SK-N-SH treated with all-trans-retinoic acid at 6 μM for 48 hours (cell line): ENCODE measurements around the gene CACNA1B.

ENCODE experiments used
- OSR1 ChIP-seq: fragments of 250-450 bp; sonication (Bioruptor Pico); IDR thresholded peaks from 2 replicates; pipeline ENCODE4 v1.8.0; 2022; ENCODE audit warnings: moderate library complexity, mild to moderate bottlenecking, inconsistent platforms
- ZFP30 ChIP-seq: fragments of 450-650 bp; formaldehyde crosslinking; IDR thresholded peaks from 2 replicates; pipeline ENCODE4 v1.5.0; 2022; ENCODE audit warnings: mild to moderate bottlenecking, moderate library complexity
- TF ChIP-seq, protein P1 (sequence below): fragments of 250-450 bp; sonication (Bioruptor Pico); IDR thresholded peaks from 2 replicates; pipeline ENCODE4 v1.5.1; 2021; ENCODE audit warnings: mild to moderate bottlenecking, moderate library complexity
- TF ChIP-seq, protein P2 (sequence below): fragments of 250-450 bp; sonication (Bioruptor Pico); IDR thresholded peaks from 2 replicates; pipeline ENCODE4 v1.8.0; 2020; ENCODE audit warnings: mild to moderate bottlenecking, moderate library complexity, borderline replicate concordance

DNA sequence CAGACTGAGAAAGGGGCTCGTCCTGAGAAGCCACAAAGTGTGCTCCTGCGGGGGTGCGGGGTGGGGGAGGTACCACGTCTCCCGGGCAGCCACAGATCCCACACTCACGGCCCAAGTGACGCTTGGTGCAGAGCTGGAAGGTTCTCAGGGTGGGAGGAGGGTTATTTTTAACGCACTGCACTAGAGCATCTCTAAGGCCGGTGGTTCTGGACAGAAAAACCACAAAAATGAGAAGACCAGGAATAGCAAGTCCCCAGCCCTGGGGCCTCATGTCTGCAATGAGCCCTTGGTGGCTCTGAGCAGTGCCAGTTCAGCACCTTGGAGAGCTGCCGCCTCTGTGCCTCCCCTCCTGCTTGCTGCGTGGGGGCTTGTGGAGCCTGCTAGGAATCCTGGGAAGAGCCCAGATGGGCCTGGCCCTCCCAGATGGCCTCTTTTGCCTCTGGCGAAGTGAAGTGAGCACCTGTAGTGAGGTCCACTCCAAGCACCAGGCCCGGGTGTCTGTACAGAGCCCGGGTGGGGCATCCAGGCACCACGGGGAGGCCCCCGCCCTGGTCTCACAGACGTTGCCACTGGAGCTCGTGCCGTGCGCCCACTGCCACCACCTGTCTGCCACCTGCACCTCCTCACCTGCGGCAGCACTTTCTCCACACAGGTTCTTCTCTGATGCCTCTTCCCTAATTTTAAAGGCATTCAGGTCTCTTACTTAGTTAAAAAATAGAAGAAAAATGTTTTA lies 48.9 kb upstream of the CACNA1B start:
- TF ChIP-seq, protein P1, sequence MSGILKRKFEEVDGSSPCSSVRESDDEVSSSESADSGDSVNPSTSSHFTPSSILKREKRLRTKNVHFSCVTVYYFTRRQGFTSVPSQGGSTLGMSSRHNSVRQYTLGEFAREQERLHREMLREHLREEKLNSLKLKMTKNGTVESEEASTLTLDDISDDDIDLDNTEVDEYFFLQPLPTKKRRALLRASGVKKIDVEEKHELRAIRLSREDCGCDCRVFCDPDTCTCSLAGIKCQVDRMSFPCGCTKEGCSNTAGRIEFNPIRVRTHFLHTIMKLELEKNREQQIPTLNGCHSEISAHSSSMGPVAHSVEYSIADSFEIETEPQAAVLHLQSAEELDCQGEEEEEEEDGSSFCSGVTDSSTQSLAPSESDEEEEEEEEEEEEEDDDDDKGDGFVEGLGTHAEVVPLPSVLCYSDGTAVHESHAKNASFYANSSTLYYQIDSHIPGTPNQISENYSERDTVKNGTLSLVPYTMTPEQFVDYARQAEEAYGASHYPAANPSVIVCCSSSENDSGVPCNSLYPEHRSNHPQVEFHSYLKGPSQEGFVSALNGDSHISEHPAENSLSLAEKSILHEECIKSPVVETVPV (CRISPR knock-in tag), result no peak
- TF ChIP-seq, protein P2, sequence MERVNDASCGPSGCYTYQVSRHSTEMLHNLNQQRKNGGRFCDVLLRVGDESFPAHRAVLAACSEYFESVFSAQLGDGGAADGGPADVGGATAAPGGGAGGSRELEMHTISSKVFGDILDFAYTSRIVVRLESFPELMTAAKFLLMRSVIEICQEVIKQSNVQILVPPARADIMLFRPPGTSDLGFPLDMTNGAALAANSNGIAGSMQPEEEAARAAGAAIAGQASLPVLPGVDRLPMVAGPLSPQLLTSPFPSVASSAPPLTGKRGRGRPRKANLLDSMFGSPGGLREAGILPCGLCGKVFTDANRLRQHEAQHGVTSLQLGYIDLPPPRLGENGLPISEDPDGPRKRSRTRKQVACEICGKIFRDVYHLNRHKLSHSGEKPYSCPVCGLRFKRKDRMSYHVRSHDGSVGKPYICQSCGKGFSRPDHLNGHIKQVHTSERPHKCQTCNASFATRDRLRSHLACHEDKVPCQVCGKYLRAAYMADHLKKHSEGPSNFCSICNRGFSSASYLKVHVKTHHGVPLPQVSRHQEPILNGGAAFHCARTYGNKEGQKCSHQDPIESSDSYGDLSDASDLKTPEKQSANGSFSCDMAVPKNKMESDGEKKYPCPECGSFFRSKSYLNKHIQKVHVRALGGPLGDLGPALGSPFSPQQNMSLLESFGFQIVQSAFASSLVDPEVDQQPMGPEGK (CRISPR knock-in tag), result no peak
- no peak for TF ChIP-seq OSR1 (CRISPR knock-in tag)
- no peak for TF ChIP-seq ZFP30 (CRISPR knock-in tag)
